ENCODE results near the gene TMTC3.

DNA sequence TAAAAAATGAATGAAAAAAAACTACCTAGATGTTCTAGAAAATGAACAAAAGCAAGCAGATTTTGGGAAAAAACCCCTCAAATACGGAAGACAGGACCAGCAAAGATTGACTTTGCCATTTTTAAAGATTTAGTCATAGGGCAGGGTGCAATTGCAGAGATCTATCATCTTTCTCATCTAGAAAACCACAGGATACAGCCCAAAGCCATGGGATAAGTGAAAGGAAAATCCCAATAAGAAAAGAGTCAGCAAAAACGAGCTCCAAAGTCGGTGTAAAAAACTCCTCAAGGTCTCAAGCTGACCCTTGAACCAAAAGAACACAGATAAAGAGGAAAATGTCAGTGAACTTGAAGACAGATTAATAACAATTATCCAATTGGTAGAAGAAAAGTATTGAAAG lies 28.2 kb upstream of the TMTC3 start:
- TF ChIP-seq ZNF155 (tag by site-specific recombination; IDR thresholded peaks at IDR 0.05): no peak
- TF ChIP-seq BCL11A (tag by site-specific recombination; IDR thresholded peaks at IDR 0.05; ENCODE audit: low read depth): no peak
- TF ChIP-seq, protein P1, sequence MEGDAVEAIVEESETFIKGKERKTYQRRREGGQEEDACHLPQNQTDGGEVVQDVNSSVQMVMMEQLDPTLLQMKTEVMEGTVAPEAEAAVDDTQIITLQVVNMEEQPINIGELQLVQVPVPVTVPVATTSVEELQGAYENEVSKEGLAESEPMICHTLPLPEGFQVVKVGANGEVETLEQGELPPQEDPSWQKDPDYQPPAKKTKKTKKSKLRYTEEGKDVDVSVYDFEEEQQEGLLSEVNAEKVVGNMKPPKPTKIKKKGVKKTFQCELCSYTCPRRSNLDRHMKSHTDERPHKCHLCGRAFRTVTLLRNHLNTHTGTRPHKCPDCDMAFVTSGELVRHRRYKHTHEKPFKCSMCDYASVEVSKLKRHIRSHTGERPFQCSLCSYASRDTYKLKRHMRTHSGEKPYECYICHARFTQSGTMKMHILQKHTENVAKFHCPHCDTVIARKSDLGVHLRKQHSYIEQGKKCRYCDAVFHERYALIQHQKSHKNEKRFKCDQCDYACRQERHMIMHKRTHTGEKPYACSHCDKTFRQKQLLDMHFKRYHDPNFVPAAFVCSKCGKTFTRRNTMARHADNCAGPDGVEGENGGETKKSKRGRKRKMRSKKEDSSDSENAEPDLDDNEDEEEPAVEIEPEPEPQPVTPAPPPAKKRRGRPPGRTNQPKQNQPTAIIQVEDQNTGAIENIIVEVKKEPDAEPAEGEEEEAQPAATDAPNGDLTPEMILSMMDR (tag by site-specific recombination; IDR thresholded peaks at IDR 0.05): no peak
- no peak for TF ChIP-seq YY1 (tag by site-specific recombination; IDR thresholded peaks at IDR 0.05)
- TF ChIP-seq ZBTB7A (tag by site-specific recombination; IDR thresholded peaks at IDR 0.05; ENCODE audit: low read depth): no peak
- TF ChIP-seq, protein P2, sequence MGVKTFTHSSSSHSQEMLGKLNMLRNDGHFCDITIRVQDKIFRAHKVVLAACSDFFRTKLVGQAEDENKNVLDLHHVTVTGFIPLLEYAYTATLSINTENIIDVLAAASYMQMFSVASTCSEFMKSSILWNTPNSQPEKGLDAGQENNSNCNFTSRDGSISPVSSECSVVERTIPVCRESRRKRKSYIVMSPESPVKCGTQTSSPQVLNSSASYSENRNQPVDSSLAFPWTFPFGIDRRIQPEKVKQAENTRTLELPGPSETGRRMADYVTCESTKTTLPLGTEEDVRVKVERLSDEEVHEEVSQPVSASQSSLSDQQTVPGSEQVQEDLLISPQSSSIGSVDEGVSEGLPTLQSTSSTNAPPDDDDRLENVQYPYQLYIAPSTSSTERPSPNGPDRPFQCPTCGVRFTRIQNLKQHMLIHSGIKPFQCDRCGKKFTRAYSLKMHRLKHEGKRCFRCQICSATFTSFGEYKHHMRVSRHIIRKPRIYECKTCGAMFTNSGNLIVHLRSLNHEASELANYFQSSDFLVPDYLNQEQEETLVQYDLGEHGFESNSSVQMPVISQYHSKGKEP (tag by site-specific recombination; IDR thresholded peaks at IDR 0.05): no peak
- no peak for TF ChIP-seq MZF1 (tag by site-specific recombination; IDR thresholded peaks at IDR 0.05; ENCODE audit: borderline replicate concordance)
- TF ChIP-seq, protein P3, sequence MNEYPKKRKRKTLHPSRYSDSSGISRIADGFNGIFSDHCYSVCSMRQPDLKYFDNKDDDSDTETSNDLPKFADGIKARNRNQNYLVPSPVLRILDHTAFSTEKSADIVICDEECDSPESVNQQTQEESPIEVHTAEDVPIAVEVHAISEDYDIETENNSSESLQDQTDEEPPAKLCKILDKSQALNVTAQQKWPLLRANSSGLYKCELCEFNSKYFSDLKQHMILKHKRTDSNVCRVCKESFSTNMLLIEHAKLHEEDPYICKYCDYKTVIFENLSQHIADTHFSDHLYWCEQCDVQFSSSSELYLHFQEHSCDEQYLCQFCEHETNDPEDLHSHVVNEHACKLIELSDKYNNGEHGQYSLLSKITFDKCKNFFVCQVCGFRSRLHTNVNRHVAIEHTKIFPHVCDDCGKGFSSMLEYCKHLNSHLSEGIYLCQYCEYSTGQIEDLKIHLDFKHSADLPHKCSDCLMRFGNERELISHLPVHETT (tag by site-specific recombination; IDR thresholded peaks at IDR 0.05): no peak
- TF ChIP-seq, protein P4, sequence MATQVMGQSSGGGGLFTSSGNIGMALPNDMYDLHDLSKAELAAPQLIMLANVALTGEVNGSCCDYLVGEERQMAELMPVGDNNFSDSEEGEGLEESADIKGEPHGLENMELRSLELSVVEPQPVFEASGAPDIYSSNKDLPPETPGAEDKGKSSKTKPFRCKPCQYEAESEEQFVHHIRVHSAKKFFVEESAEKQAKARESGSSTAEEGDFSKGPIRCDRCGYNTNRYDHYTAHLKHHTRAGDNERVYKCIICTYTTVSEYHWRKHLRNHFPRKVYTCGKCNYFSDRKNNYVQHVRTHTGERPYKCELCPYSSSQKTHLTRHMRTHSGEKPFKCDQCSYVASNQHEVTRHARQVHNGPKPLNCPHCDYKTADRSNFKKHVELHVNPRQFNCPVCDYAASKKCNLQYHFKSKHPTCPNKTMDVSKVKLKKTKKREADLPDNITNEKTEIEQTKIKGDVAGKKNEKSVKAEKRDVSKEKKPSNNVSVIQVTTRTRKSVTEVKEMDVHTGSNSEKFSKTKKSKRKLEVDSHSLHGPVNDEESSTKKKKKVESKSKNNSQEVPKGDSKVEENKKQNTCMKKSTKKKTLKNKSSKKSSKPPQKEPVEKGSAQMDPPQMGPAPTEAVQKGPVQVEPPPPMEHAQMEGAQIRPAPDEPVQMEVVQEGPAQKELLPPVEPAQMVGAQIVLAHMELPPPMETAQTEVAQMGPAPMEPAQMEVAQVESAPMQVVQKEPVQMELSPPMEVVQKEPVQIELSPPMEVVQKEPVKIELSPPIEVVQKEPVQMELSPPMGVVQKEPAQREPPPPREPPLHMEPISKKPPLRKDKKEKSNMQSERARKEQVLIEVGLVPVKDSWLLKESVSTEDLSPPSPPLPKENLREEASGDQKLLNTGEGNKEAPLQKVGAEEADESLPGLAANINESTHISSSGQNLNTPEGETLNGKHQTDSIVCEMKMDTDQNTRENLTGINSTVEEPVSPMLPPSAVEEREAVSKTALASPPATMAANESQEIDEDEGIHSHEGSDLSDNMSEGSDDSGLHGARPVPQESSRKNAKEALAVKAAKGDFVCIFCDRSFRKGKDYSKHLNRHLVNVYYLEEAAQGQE (tag by site-specific recombination; IDR thresholded peaks at IDR 0.05): no peak
- TF ChIP-seq ZNF529 (tag by site-specific recombination; IDR thresholded peaks at IDR 0.05; ENCODE audit: insufficient replicate concordance): no peak
- TF ChIP-seq ZNF423 (tag by site-specific recombination; IDR thresholded peaks at IDR 0.05): no peak
- no peak for TF ChIP-seq BCL11B (tag by site-specific recombination; IDR thresholded peaks at IDR 0.05; ENCODE audit: low read depth)
- no peak for TF ChIP-seq ZNF133 (tag by site-specific recombination; IDR thresholded peaks at IDR 0.05)
- TF ChIP-seq SALL2 (tag by site-specific recombination; IDR thresholded peaks at IDR 0.05; ENCODE audit: borderline replicate concordance): no peak
